Lung (tissue), 12 donors: ENCODE results near the gene RELN. TPM values are rescaled to one million over a fixed set of nuclear protein-coding genes. Genes with fewer than 3 reads are reported as not detected.

Experiments
- ATAC-seq: fragments of 200-7000 bp; cut with Tn5 transposase; one replicate; pipeline ENCODE4 v1.9.1; 2020; ENCODE audit warnings: moderate number of reproducible peaks; ENCODE audit not compliant: insufficient read depth, low FRiP score
- DNase-seq, 3 donors: peaks; one replicate each; pipeline ENCODE4 v3.0.0-alpha.2; 2013 to 2017
- H3K27ac ChIP-seq, 2 donors: one replicate each; pipeline ENCODE4 v1.5.1; 2013; ENCODE audit warnings: mild to moderate bottlenecking in 2 of 2, moderate library complexity in 2 of 2, control low read depth in 1 of 2, inconsistent platforms in 1 of 2, low read depth in 1 of 2, low read length in 1 of 2
- H3K27me3 ChIP-seq, 3 donors: one replicate each; pipeline ENCODE4 v1.5.1; 2013; ENCODE audit warnings: low read length in 2 of 3; ENCODE audit not compliant: control insufficient read depth in 3 of 3, insufficient read depth in 3 of 3
- H3K36me3 ChIP-seq, 4 donors: one replicate each; pipeline ENCODE4 v1.5.1; 2013; ENCODE audit warnings: low read length in 4 of 4, mild to moderate bottlenecking in 1 of 4, moderate library complexity in 1 of 4; ENCODE audit not compliant: control insufficient read depth in 4 of 4, insufficient read depth in 4 of 4
- H3K4me1 ChIP-seq, 5 donors: one replicate each; pipeline ENCODE4 v1.5.1; 2013; ENCODE audit warnings: low read length in 5 of 5, mild to moderate bottlenecking in 2 of 5, moderate library complexity in 1 of 5; ENCODE audit not compliant: control insufficient read depth in 5 of 5, insufficient read depth in 5 of 5
- H3K4me3 ChIP-seq: one replicate; pipeline ENCODE4 v1.5.1; 2013; ENCODE audit warnings: mild to moderate bottlenecking, control low read depth, moderate library complexity
- H3K9ac ChIP-seq, 2 donors: one replicate each; pipeline ENCODE4 v1.5.1; 2013; ENCODE audit warnings: low read length in 2 of 2, control low read depth in 1 of 2; ENCODE audit not compliant: insufficient read depth in 1 of 2
- H3K9me3 ChIP-seq, 4 donors: one replicate each; pipeline ENCODE4 v1.5.1; 2013; ENCODE audit warnings: low read length in 3 of 4, mild to moderate bottlenecking in 1 of 4, moderate library complexity in 1 of 4; ENCODE audit not compliant: control insufficient read depth in 4 of 4, insufficient read depth in 3 of 4
- CTCF ChIP-seq: IDR thresholded peaks from 2 replicates; pipeline ENCODE4 v1.5.1; 2012; ENCODE audit warnings: mild to moderate bottlenecking; ENCODE audit errors: control extremely low read depth, extremely low read depth
- WGBS, 2 donors: extraction: QIAGEN DNeasy Blood & Tissue Kit; methylation state at CpG; one replicate each; pipeline ENCODE4 v1.1.7; 2013; 5-methylcytosine and 5-hydroxymethylcytosine counted together
- polyA plus RNA-seq, 2 donors: library from polyadenylated mRNA; stranded (reverse); fragments of 200-250 nt; gene quantifications; one replicate each; pipeline ENCODE4 v1.2.1, GENCODE V29; 2013
- total RNA-seq, 2 donors: library from RNA; depleted of rRNA in 1 of 2; stranded (reverse); fragments of >200 nt in 1 of 2; gene quantifications; one replicate each; pipeline ENCODE4 v1.2.1, GENCODE V29; 2014 to 2021
- donor health status: control.
- donor health status: control.
- donor health status: Bipolar disorder and iron deficiency.
- donor health status: healthy.
- donor health status: DM: yes; HTN: yes; CAD: no.

RELN gene
- total and polyA plus RNA-seq, 4 donors: 0.24 to 7.7 (median 2.0) TPM

- no peaks in the 10 kb centered on the region for H3K9me3 ChIP-seq
- peaks cover 0 to 45% (median 18%) of the 10 kb centered on the region in 3 donors for H3K27me3 ChIP-seq
- no peak overlapping the region for H3K4me3 ChIP-seq
- TF ChIP-seq CTCF: no peak
- no peak overlapping the region for H3K9ac ChIP-seq
- H3K27ac ChIP-seq: no peak overlapping the region
- no peak for ATAC-seq
- H3K36me3 ChIP-seq: no peaks in the 10 kb centered on the region
- 63 to 69% methylated on average over 6 of the region's 6 CpGs for WGBS, 2 donors
- no peaks in the 10 kb centered on the region for H3K4me1 ChIP-seq
- DNase-seq: no peak
Observed at GRCh38 chr7:103983201-103983977, 6.1 kb downstream of the RELN start.

GRCh38 chr7:103981003-103981423 lies 8.4 kb downstream of the RELN start:
- no peaks in the 10 kb centered on the region for H3K4me1 ChIP-seq
- TF ChIP-seq CTCF: no peak
- no peak overlapping the region for H3K9ac ChIP-seq
- H3K4me3 ChIP-seq: no peak overlapping the region
- H3K27ac ChIP-seq: no peak overlapping the region
- peaks cover 0 to 27% (median 7%) of the 10 kb centered on the region in 3 donors for H3K27me3 ChIP-seq
- H3K9me3 ChIP-seq: no peaks in the 10 kb centered on the region
- H3K36me3 ChIP-seq: no peaks in the 10 kb centered on the region
- peak in 2 of 3 donors; percentile 13 to 24 for DNase-seq
- 28 to 41% methylated on average over 2 of the region's 2 CpGs for WGBS, 2 donors
- ATAC-seq: no peak

- Histone ChIP-seq H3K4me1 (no peaks in the 10 kb centered on the region), H3K27ac (no peak overlapping the region), H3K4me3 (no peak overlapping the region), H3K27me3 (no peaks in the 10 kb centered on the region), H3K9me3 (no peaks in the 10 kb centered on the region), H3K36me3 (no peaks in the 10 kb centered on the region), H3K9ac (no peak overlapping the region)
- ATAC-seq (no peak), DNase-seq (peak in 1 of 3 donors; percentile 16)
- no peak for TF ChIP-seq CTCF
- 16 to 25% methylated on average over 2 of the region's 2 CpGs for WGBS, 2 donors
Observed at GRCh38 chr7:103972779-103973434, 16.6 kb downstream of the RELN start.
